ENCODE data around the gene ATAD5.
"Not testable (repeated sequence)": the region's sequence is repeated elsewhere in the genome, so short reads cannot be mapped to it uniquely, and the experiment has no call there.

ATAD5 gene, protein sequence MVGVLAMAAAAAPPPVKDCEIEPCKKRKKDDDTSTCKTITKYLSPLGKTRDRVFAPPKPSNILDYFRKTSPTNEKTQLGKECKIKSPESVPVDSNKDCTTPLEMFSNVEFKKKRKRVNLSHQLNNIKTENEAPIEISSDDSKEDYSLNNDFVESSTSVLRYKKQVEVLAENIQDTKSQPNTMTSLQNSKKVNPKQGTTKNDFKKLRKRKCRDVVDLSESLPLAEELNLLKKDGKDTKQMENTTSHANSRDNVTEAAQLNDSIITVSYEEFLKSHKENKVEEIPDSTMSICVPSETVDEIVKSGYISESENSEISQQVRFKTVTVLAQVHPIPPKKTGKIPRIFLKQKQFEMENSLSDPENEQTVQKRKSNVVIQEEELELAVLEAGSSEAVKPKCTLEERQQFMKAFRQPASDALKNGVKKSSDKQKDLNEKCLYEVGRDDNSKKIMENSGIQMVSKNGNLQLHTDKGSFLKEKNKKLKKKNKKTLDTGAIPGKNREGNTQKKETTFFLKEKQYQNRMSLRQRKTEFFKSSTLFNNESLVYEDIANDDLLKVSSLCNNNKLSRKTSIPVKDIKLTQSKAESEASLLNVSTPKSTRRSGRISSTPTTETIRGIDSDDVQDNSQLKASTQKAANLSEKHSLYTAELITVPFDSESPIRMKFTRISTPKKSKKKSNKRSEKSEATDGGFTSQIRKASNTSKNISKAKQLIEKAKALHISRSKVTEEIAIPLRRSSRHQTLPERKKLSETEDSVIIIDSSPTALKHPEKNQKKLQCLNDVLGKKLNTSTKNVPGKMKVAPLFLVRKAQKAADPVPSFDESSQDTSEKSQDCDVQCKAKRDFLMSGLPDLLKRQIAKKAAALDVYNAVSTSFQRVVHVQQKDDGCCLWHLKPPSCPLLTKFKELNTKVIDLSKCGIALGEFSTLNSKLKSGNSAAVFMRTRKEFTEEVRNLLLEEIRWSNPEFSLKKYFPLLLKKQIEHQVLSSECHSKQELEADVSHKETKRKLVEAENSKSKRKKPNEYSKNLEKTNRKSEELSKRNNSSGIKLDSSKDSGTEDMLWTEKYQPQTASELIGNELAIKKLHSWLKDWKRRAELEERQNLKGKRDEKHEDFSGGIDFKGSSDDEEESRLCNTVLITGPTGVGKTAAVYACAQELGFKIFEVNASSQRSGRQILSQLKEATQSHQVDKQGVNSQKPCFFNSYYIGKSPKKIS (N-terminal part only)

DNA sequence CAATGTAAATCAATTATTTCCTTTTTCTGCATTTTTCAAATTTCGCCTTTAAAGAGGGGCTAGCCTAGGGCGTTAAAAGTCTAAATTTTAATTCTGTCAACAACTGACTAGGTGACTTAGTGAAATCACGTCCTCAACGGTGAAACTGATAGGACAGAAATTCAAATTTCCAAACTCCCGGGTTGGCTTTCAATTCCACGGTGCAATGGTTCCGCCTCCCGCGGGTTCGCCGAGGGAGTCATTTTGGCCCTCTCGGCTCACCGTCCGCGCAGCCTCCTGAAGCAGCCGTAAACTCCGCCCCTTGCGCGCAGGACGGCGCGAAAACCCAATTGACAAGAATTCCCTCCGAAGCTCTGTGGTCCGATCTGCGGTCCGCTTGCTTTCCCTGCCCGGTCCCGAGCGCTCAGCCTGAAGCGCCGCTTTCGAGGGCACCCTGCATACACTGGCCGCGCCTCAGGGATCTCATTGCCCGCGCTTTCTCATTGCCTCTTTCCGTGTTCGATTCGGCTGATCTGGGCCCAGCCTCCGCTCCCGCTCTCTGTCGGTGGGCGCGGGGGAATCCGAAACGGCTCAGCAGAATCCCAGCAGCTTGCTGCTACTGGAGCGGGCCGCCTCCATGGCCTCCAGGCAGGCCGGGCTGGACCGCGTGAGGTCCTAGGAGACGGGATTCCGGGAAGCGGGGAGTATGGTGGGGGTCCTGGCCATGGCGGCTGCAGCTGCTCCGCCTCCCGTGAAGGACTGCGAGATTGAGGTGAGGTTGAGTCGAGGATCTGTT, at the start of gene ATAD5:
TSS of gene ATAD5 (plus strand) at position 304 of the 775 bp plus-strand sequence. CDS start at position 686, 382 bp downstream.
- in situ Hi-C loops (cut with HindIII; ENCODE audit: low sequenced_read_pairs) = no loop called here

DNA sequence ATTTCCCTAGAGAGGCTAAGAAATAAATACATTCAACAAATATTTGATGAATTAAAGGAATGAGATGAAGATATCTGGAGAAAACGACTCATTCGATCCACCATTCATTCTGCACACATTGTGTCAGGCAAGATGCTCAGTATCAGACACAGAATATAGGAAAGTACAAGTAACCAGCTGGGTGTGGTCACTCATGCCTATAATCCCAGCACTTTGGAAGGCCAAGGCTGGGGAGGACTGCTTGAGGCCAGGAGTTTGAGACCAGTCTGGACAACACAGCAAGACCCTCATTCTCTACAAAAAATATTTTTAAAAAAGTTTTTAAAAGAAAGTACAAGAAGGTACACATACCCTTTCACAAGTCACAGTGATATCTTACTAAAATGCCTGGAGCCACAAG, 49.6 kb upstream of the ATAD5 start:
- in situ Hi-C loops (cut with HindIII; ENCODE audit: low sequenced_read_pairs) = no loop called here

DNA sequence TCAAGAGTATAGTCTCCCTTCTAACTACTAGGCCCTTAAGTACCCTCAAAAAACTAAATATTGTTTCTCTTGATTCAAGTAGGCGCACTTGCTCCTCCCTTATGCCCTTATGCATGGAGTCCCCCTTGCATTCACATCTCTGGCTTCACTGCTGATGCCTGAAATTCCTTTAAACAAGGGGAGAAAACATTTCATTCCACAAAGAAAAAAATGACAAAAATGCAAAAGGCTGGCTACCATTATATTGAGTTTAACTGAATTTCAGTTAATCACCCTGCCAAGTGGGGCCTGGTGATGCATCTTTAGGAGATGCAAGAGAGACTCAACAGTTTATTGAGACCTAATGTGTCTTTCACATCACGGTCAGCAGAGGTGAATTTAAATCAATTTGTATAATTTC, 42.8 kb upstream of the ATAD5 start:
- in situ Hi-C loops (cut with HindIII; ENCODE audit: low sequenced_read_pairs) = no loop called here

DNA sequence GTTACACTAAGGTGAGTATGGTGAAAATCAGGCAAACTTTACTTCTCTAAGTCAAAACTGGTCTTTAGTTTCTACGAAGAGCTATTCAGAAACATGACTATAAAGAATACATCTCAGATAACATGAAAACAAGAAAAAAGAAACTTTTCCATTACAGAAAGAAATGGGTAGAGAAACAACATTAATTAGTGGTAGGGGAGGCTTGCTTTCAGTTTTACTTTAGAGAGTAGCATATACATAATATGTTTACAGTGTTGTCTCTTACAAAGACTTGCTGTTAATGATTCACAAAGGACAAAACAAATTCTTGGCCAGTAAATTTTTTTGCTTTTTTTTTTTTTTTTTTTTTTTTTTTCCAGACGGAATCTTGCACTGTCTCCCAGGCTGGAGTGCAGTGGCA, 41.5 kb upstream of the ATAD5 start:
- in situ Hi-C loops (cut with HindIII; ENCODE audit: low sequenced_read_pairs) = no loop called here

DNA sequence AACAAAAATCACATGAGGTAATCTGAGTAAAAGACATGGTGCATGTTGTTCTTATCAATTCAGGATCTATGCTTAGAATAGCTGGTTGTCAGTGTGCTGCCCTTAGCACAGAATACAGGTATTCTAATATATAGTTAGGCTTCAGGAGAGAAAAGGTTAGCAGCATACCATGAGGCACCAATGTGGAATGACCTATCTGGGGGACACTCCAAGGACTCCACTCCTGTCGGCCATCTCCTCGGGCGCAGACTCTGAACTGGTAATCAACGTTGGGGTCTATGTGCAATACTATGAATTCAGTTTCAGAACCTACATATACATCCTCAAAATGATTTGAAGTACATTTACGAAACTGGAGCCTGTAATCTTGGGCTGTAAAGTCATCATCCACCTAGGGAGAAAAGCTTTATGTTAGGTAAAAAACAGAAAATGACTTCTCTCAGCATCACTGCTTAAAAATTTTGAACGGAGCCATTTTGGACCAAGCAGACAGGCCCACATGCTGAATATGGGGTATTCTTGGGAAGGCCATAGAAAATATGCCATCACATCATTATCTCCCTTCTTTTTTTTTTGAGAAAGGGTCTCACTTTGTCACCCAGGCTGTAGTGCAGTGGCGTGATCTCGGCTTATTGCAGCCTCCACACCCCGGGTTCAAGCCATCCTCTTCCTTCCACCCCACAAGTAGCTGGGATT, 38.3 kb upstream of the ATAD5 start:
- in situ Hi-C loops (cut with HindIII; ENCODE audit: low sequenced_read_pairs) = no loop called here

DNA sequence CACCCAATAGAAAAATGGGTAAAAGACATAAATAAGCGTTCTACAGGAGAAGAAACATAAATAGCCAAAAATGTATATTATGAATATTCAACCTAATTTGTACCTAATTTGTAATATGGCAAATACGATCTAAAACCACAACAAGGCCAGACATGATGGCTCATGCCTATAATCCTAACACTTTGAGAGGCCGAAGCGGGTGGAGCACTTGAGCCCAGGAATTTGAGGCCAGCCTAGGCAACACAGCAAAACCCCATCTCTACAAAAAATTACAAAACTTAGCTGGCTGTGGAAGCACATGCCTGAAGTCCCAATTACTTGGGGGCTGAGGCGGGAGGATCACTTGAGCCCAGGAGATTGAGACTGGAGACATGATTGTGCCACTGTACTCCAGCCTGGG, 37.4 kb upstream of the ATAD5 start:
- in situ Hi-C loops (cut with HindIII; ENCODE audit: low sequenced_read_pairs) = no loop called here

DNA sequence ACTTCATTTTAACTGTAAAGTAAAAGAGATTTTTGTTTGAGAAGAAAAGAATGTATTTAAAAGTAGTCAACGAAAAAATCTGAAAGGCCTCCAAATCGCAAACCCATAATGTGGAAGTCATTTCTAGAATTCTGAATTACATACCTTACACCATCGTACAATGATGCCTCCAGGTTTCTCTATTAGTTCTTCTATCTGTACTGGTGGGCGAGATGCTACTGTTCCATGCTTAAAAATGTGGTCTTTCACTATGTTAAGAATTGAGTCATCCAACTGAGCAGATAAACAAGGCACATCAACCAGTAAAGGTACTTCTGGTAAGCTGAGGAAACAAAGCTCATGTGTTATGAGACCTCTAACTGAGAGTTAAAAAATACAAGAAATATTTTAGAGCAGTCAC, 35.8 kb upstream of the ATAD5 start:
- in situ Hi-C loops (cut with HindIII; ENCODE audit: low sequenced_read_pairs) = no loop called here

DNA sequence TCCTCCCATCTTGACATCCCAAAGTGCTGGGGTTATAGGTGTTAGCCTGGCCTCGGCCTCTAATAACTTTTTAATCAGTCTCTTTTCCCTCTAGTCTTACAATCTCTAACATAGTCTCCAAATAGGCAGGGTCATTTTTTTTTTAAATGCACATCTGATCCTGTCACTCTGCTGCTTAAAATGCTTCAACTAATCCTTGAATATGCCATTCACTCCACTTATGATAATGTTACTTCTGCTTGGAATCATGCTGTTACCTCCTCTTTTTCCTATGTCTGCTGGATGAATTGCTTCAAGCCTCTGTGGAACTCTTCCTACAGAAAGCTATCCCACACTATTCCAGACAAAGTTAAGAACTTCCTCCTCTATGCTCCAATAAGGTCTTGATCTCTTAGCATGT, 30.1 kb upstream of the ATAD5 start:
- in situ Hi-C loops (cut with HindIII; ENCODE audit: low sequenced_read_pairs) = no loop called here

DNA sequence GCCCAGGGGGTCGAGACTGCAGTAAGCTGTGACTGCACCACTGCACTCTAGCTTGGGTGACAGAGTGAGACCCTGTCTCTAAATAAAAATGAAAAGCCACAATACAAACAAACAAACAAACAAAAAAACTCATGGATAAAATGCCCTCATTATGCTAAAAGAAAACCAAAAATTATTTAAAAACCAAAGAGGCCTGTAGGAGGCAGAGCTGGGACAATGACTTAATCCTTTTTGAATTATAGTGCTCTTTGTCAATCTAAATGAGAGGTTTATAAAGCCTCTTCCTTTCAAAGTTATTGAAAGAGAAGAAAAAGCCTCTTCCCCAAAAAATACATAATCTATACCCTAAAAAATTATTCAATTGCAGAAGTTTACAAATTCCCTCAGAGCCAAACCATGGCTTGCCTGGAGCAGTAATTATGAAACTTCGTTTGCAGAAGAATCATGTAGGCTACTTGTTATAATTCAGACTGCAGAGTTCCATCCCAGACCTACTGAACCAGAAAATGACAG, 25.8 kb upstream of the ATAD5 start:
- in situ Hi-C loops (cut with HindIII; ENCODE audit: low sequenced_read_pairs) = no loop called here

DNA sequence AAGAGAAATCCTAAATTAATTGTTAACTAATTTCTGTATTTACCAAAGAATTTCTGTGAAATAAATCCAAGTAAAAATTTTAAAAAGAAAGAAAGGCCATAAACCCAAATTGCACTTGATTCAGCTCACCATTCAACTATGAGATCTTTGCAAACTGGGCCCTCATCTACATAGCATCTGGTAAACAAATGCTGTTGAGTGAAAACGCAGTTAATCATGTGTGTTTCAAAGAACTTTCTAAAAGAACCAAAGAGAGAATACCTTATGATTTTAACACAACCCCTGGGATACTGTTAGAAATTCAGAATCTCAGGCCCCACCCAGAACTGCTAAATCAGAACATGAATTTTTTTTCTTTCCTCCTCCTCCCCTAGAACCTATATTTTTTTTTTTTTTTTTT, 23.9 kb upstream of the ATAD5 start:
- in situ Hi-C loops (cut with HindIII; ENCODE audit: low sequenced_read_pairs) = no loop called here

DNA sequence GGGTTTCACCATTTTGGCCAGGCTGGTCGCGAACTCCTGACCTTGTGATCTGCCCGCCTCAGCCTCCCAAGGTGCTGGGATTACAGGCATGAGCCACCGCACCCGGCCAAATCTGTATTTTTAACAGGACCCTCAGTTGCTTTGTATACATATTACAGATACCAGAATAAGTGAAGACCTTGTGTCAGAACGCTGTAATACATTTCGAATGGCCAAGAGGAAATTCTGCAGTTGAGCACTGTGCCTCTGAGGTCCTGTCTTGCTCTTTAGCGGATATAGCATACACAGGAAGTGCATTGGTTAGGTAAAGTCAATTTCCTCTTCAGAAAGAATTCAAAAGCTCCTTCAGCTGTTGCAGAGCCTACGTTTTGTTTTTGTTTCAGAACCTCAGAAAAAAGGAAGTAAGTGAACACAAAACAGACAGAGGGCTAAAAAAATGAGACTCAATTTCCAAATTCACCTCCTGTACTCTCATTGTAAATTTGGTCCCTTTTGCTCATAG, 22.9 kb upstream of the ATAD5 start:
- in situ Hi-C loops (cut with HindIII; ENCODE audit: low sequenced_read_pairs) = no loop called here

DNA sequence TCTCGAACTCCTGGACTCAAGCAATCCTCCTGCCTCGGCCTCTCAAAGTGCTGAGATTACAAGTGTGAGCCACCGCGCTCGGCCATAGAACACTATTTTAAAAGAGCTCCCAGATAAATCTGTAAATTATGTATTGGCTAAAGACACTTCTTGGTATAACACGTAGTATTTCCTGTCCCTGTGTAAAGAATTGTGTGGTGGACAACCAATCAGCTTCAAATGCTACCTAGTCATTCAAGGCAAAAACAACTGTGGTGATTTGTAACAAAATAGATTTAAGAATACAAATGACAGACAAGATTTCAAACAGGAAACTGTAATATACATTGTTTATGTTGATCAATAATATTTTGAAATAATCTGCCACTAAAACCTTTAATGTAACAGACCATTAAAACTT, 21.9 kb upstream of the ATAD5 start:
- in situ Hi-C loops (cut with HindIII; ENCODE audit: low sequenced_read_pairs) = no loop called here

DNA sequence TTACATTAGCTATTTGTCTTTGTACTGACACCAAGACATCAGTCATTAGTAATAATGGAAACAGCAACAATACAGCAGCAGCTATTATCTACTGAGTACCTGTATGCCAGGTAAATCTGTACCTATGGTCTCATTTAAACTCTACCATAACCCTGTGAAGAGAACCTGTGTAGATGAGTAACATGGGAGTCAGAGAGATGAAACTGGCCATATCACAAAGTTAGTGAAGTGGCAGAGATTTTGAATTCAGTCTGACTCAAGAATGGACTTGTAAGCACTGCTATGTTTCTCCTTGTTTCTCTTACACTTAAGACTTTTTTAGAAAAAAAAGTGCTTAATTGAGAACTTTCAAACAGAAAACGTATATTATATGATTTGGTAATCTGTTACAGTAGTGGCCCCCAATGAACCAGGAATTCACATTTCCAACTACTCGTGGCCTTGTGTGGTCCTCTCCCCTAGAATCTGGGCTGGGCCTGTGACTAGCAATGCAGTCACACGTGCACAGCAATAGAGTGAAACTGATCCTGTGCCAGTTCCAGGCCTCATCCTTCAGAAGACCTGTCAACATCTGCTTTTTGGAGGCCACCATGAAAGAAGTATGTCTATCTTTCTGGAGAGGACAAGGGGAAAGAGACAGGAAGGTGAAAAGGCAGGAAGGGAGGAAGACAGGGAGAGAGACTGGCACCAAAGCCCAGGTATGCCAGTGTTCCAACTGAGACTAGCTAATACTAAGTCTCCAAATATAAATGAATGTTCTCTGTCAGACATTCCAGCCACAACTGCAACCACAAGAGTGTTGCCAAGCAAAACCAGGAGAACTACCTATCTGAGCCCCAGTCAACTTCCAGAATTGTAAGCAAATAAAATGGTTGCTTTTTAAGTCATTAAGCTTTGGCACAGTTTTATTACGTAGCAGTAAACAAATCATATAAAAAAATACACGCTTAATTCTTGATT, 19.3 kb upstream of the ATAD5 start:
- in situ Hi-C loops (cut with HindIII; ENCODE audit: low sequenced_read_pairs) = no loop called here

DNA sequence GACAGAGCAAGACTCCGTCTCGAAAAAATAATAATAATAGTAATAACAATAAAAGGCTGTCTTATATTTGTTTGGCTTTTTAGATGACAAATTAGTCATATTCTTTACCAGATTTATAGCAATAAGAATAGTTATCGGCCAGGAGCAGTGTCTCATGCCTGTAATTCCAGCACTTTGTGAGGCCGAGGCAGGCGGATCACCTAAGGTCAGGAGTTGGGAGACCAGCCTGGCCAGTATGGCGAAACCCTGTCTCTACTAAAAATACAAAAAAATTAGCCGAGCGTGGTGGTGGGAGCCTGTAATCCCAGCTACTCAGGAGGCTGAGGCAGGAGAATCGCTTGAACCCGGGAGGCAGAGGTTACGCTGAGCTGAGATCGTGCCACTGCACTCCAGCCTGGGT, 17.5 kb upstream of the ATAD5 start:
- in situ Hi-C loops (cut with HindIII; ENCODE audit: low sequenced_read_pairs) = not testable (repeated sequence)

DNA sequence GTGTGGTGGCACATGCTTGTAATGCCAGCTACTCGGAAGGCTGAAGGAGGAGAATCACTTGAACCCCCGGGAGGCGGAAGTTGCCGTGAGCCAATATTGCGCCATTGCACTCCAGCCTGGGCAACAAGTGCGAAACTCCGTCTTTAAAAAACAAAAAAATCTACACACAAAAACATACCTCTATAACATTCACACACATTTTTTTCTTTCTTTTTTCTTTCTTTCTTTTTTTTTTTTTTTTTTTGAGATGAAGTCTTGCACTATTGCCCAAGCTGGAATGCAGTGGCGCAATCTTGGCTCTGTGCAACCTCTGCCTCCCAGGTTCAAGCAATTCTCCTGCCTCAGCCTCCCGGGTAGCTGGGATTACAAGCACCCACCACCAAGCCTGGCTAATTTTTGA, 16.9 kb upstream of the ATAD5 start:
- in situ Hi-C loops (cut with HindIII; ENCODE audit: low sequenced_read_pairs) = not testable (repeated sequence)

DNA sequence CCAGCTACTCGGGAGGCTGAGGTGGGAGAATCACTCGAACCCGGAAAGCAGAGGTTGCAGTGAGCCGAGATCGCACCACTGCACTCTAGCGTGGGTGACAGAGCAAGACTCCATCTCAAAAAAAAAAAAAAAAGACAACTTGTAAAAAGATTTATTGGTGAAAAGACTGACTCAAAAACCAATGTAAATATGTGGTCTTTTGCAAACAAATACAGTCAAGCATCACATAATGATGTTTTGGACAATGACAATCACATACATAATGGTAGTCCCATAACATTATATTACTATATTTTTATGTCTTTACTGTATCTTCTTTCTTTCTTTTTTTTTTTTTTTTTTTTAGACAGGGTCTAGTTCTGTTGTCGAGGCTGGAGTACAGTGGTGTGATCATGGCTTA, 15.6 kb upstream of the ATAD5 start:
- in situ Hi-C loops (cut with HindIII; ENCODE audit: low sequenced_read_pairs) = no loop called here

DNA sequence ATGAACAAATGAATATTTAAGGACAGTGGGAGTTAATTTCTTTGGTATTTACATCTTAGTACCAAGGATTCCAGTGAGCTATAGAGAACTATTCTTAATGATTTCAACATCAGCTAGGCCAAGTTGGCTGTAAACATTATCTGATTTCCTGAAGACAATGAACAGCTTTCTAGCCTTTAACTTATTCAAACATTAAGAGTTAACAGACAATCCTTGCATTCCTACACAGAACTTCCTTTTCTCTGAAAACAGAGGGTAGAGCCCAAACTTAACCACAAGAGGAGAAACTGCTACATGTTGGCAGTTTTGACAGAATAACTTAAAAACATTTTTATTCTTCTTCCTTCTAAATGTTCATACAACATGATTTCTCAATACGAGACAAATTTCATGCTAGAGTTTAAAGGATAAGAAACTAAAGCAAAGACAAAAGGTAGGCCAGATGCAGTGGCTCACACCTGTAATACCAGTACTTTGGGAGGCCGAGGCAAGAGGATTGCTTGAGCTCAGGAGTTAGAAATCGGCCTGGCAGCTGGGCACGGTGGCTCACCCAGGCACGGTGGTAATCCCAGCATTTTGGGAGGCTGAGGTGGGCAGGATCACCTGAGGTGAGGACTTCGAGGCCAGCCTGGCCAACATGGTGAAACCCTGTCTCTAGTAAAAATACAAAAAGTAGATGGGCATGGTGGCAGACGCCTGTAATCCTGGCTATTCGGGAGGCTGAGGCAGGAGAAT, 11.6 kb upstream of the ATAD5 start:
- in situ Hi-C loops (cut with HindIII; ENCODE audit: low sequenced_read_pairs) = no loop called here

Data from endothelial cell of hepatic sinusoid (primary cell).